ENCODE measurements around the gene MRPL12. TPM values are rescaled to one million over a fixed set of nuclear protein-coding genes. Genes with fewer than 3 reads are reported as not detected.

MRPL12 gene
- total and polyA plus RNA-seq, 2 donors (not counting 1 experiment from before 2014, with no cell fraction given) = 23.8 to 25.6 TPM

DNA sequence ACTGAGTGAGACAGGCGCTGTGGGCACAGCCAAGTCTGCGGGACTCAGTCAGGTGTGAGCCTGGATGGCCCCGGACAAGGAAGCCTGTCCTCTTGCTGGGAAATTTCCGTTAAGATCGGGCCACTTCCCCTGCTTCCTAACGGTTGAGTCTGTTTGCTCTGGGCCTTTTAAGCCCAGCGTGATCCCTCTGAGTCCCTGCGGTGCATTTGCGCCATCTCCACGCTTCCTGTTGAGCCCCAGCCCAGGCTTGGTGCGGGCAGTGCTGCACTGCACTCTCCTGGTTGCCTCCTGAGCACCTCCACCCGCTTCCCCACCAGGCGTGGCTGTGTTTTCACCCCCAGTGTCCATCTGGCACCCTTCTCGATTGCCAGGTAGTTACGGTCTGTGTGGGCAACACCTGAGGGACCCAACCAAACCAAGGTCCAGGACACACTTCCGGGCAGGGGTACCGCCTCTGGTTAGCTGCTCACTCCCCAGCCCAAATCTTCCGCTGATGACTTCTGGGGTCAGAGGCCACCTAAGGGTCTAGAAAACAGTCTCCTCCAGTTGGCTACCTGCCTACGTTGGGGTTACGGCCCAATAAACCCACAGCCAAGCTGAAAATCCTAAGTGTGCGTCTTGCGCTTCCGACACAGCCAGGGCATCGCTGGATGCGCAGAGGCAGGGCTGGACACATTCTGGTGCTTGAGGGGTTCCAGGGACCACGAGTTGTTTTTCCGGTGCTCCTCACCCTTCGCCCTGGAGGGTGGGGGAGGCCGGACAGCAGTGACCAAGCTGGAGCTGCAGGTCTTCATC lies 7.5 kb downstream of the MRPL12 start:
- H3K27ac ChIP-seq (ENCODE audit: low read length in 2 of 2) = no peak overlapping the region
- intact Hi-C loops (cut with micrococcal nuclease) = no loop called here
- Mint-ChIP-seq H3K4me1 (peaks cover 14% of the 10 kb centered on the region), H3K9me3 (ENCODE audit: insufficient read depth) (no peaks in the 10 kb centered on the region), H3K27me3 (no peaks in the 10 kb centered on the region), H3K27ac (peak overlapping the region; percentile 41), H3K4me3 (peak overlapping the region; percentile 75)
- peaks cover 0 to 3% (median 0%) of the 10 kb centered on the region in 4 experiments for H3K27me3 ChIP-seq (replicated peaks in 1 of 4; ENCODE audit: control extremely low read depth in 1 of 4, control insufficient read depth in 3 of 4, insufficient read depth in 4 of 4, low read length in 3 of 4)
- ATAC-seq (ENCODE audit: low read depth) (no peak), DNase-seq (no peak)
- H4K20me1 ChIP-seq (ENCODE audit: control insufficient read depth, insufficient read depth, low read length, poor library complexity, severe bottlenecking) = no peaks in the 10 kb centered on the region
- no peaks in the 10 kb centered on the region for H3K79me2 ChIP-seq (ENCODE audit: control insufficient read depth, insufficient read depth, low read length)
- WGBS (ENCODE audit: insufficient coverage) = 18% methylated on average over 29 of the region's 29 CpGs
- peak overlapping the region in 3 of 5 experiments; percentile 7 to 32 (median 8) for H3K4me3 ChIP-seq (ENCODE audit: control extremely low read depth in 1 of 5, extremely low read depth in 1 of 5, insufficient read depth in 1 of 5, low read depth in 2 of 5, low read length in 4 of 5)
- H3K4me2 ChIP-seq (replicated peaks; ENCODE audit: low read depth, low read length, poor library complexity, severe bottlenecking) = peak overlapping the region; percentile 95
- H3K4me1 ChIP-seq (ENCODE audit: control insufficient read depth in 2 of 2, insufficient read depth in 2 of 2, low read length in 2 of 2) = peaks cover 15 to 25% of the 10 kb centered on the region in 2 donors
- peaks cover 0 to 10% of the 10 kb centered on the region in 2 experiments for H3K36me3 ChIP-seq (replicated peaks in 1 of 2; ENCODE audit: control extremely low read depth in 1 of 2, control insufficient read depth in 1 of 2, extremely low read depth in 1 of 2, insufficient read depth in 2 of 2, low read length in 1 of 2)
- no peaks in the 10 kb centered on the region for H3K9me3 ChIP-seq (ENCODE audit: control extremely low read depth in 1 of 3, control insufficient read depth in 2 of 3, insufficient read depth in 1 of 3, low read length in 2 of 3)
- H2AFZ ChIP-seq (ENCODE audit: insufficient read depth, low read depth, low read length, poor library complexity, severe bottlenecking) = peak overlapping the region; percentile 86
- H3K9ac ChIP-seq (ENCODE audit: low read length) = no peak overlapping the region
- CTCF ChIA-PET = interaction anchor here (0.8 to 0.9 kb wide), 2 partner anchors 8 to 9 kb away, joined by 3 read pairs; partner anchors contain the start of gene MRPL12
- POLR2A ChIA-PET = interaction anchor here (1.3 kb wide), 1 partner anchor 27 kb away, joined by 8 read pairs; the partner anchor contains the start of genes ARL16 and HGS
- TF ChIP-seq EZH2 (IDR thresholded peaks at IDR 0.05; ENCODE audit: borderline replicate concordance, insufficient read depth, low read depth, low read length, poor library complexity, severe bottlenecking) = no peak
- TF ChIP-seq, protein P1, sequence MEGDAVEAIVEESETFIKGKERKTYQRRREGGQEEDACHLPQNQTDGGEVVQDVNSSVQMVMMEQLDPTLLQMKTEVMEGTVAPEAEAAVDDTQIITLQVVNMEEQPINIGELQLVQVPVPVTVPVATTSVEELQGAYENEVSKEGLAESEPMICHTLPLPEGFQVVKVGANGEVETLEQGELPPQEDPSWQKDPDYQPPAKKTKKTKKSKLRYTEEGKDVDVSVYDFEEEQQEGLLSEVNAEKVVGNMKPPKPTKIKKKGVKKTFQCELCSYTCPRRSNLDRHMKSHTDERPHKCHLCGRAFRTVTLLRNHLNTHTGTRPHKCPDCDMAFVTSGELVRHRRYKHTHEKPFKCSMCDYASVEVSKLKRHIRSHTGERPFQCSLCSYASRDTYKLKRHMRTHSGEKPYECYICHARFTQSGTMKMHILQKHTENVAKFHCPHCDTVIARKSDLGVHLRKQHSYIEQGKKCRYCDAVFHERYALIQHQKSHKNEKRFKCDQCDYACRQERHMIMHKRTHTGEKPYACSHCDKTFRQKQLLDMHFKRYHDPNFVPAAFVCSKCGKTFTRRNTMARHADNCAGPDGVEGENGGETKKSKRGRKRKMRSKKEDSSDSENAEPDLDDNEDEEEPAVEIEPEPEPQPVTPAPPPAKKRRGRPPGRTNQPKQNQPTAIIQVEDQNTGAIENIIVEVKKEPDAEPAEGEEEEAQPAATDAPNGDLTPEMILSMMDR (IDR thresholded peaks at IDR 0.05) = no peak

Data from B cell (primary cell).